Peyer's patch (tissue), 4 donors: Measurements from ENCODE around the gene XYLT1.

Source experiments
- POLR2A ChIP-seq, 2 donors: fragments of 450-650 bp; IDR thresholded peaks; one replicate each; pipeline ENCODE4 v1.5.1; 2017; ENCODE audit warnings: antibody characterized with exemption in 2 of 2, mild to moderate bottlenecking in 2 of 2, moderate library complexity in 2 of 2
- TF ChIP-seq, protein P1 (sequence below), 6 experiments: fragments of 450-650 bp in 4 of 6; fragments of 200-600 bp in 2 of 6; sonication (generic) in 1 of 6; IDR thresholded peaks; one replicate each; pipeline ENCODE4 v1.5.1; 2017 to 2019; ENCODE audit warnings: antibody characterized with exemption in 6 of 6, mild to moderate bottlenecking in 3 of 6, moderate library complexity in 1 of 6

DNA sequence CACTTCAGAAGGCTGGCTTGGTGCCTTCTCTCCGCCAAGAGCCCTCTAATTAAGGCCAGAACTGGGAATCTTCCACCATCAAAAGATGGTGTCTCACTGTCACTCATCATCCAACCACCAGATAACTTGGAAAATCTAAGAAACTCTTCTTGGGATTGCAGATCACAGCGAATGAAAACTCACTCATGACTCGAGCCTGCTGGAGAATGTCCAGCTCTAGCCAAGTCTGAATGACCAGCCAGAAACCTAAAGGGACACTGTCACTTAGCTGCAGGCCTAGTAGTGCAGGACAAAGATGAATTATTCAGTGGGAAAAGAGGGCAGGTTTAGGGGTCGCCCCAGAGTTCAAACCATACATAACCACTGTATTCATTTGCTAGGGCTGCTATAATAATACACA lies 107.8 kb downstream of the XYLT1 start:
- no peak for TF ChIP-seq POLR2A (IDR thresholded peaks at IDR 0.05)
- TF ChIP-seq, protein P1, sequence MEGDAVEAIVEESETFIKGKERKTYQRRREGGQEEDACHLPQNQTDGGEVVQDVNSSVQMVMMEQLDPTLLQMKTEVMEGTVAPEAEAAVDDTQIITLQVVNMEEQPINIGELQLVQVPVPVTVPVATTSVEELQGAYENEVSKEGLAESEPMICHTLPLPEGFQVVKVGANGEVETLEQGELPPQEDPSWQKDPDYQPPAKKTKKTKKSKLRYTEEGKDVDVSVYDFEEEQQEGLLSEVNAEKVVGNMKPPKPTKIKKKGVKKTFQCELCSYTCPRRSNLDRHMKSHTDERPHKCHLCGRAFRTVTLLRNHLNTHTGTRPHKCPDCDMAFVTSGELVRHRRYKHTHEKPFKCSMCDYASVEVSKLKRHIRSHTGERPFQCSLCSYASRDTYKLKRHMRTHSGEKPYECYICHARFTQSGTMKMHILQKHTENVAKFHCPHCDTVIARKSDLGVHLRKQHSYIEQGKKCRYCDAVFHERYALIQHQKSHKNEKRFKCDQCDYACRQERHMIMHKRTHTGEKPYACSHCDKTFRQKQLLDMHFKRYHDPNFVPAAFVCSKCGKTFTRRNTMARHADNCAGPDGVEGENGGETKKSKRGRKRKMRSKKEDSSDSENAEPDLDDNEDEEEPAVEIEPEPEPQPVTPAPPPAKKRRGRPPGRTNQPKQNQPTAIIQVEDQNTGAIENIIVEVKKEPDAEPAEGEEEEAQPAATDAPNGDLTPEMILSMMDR (IDR thresholded peaks at IDR 0.05) = no peak
